CD14-positive monocyte (primary cell): ENCODE data around the gene ZCCHC4. TPM values are rescaled to one million over a fixed set of nuclear protein-coding genes. Genes with fewer than 3 reads are reported as not detected.
A peak's percentile ranks its signal among the peaks of the same experiment; 100 is the strongest.

Source experiments
- DNase-seq, 3 donors: peaks; one replicate each; pipeline ENCODE4 v3.0.0-alpha.2; 2011 to 2022
- H2AFZ ChIP-seq: 2 replicates; pipeline ENCODE4 v1.6.0; 2012; ENCODE audit warnings: mild to moderate bottlenecking, low read depth, low read length, inconsistent platforms; ENCODE audit not compliant: insufficient read depth, poor library complexity, severe bottlenecking
- H3K27ac ChIP-seq, 2 donors: 1 replicate in 1 of 2; 2 replicates in 1 of 2; pipeline ENCODE4 v1.5.1; 2012 to 2013; ENCODE audit warnings: low read length in 2 of 2, control low read depth in 1 of 2, inconsistent platforms in 1 of 2, low read depth in 1 of 2, mild to moderate bottlenecking in 1 of 2
- H3K27me3 ChIP-seq, 2 donors: one replicate each; pipeline versions ENCODE4 v1.6.0 to v1.6.1; 2011 to 2013; ENCODE audit warnings: low read length in 2 of 2; ENCODE audit not compliant: control insufficient read depth in 2 of 2, insufficient read depth in 2 of 2
- H3K36me3 ChIP-seq, 2 donors: replicated peaks in 1 of 2; 1 replicate in 1 of 2; 2 replicates in 1 of 2; pipeline versions ENCODE4 v1.5.1 to v1.6.1; 2012 to 2013; ENCODE audit warnings: low read length in 2 of 2, control low read depth in 1 of 2, inconsistent platforms in 1 of 2, mild to moderate bottlenecking in 1 of 2; ENCODE audit not compliant: insufficient read depth in 2 of 2, control insufficient read depth in 1 of 2
- H3K4me1 ChIP-seq, 2 donors: 1 replicate in 1 of 2; 2 replicates in 1 of 2; pipeline versions ENCODE4 v1.5.1 to v1.6.1; 2012 to 2013; ENCODE audit warnings: low read length in 2 of 2, control low read depth in 1 of 2, inconsistent platforms in 1 of 2, mild to moderate bottlenecking in 1 of 2, moderate library complexity in 1 of 2; ENCODE audit not compliant: insufficient read depth in 2 of 2, control insufficient read depth in 1 of 2
- H3K4me2 ChIP-seq: replicated peaks from 2 replicates; pipeline ENCODE3; 2012; ENCODE audit warnings: low read length, moderate library complexity, mild to moderate bottlenecking; ENCODE audit not compliant: poor library complexity, severe bottlenecking; ENCODE audit errors: extremely low read depth
- H3K4me3 ChIP-seq, 3 experiments: fragments of 200-600 bp in 1 of 3; sonication (generic) in 1 of 3; replicated peaks in 1 of 3; 1 replicate in 2 of 3; 2 replicates in 1 of 3; pipeline ENCODE4 v1.5.1; 2011 to 2013; ENCODE audit warnings: low read length in 3 of 3, mild to moderate bottlenecking in 3 of 3, control low read depth in 2 of 3, low read depth in 2 of 3, inconsistent platforms in 1 of 3, moderate library complexity in 1 of 3
- H3K79me2 ChIP-seq: 2 replicates; pipeline ENCODE4 v1.6.0; 2012; ENCODE audit warnings: mild to moderate bottlenecking, control low read depth, inconsistent platforms, low read length, moderate library complexity; ENCODE audit not compliant: insufficient read depth
- H3K9ac ChIP-seq: 2 replicates; pipeline ENCODE4 v1.6.0; 2017; ENCODE audit warnings: low read length, mild to moderate bottlenecking; ENCODE audit not compliant: insufficient read depth, poor library complexity, severe bottlenecking
- H3K9me3 ChIP-seq, 2 donors: replicated peaks in 1 of 2; 1 replicate in 1 of 2; 2 replicates in 1 of 2; pipeline versions ENCODE4 v1.5.1 to v1.6.1; 2012 to 2013; ENCODE audit warnings: low read length in 2 of 2, control low read depth in 1 of 2; ENCODE audit not compliant: control insufficient read depth in 1 of 2, insufficient read depth in 1 of 2
- H4K20me1 ChIP-seq: 2 replicates; pipeline ENCODE4 v1.6.0; 2012; ENCODE audit warnings: mild to moderate bottlenecking, low read length, control low read depth, moderate library complexity; ENCODE audit not compliant: insufficient read depth
- H3K27ac Mint-ChIP-seq, 7 donors: one replicate each; pipeline ENCODE4 v1.8.0; 2020; ENCODE audit warnings: mild to moderate bottlenecking in 7 of 7, mixed read lengths in 7 of 7, moderate library complexity in 6 of 7, inconsistent platforms in 2 of 7
- H3K27me3 Mint-ChIP-seq, 3 donors: one replicate each; pipeline ENCODE4 v1.8.0; 2021 to 2022; ENCODE audit warnings: low read depth in 3 of 3, mild to moderate bottlenecking in 3 of 3, mixed read lengths in 3 of 3, moderate library complexity in 3 of 3, inconsistent platforms in 1 of 3
- H3K36me3 Mint-ChIP-seq, 2 donors: one replicate each; pipeline ENCODE4 v1.8.0; 2020; ENCODE audit warnings: mixed read lengths in 2 of 2, inconsistent platforms in 1 of 2, mild to moderate bottlenecking in 1 of 2
- H3K4me1 Mint-ChIP-seq: one replicate; pipeline ENCODE4 v1.8.0; 2020; ENCODE audit warnings: mild to moderate bottlenecking, mixed read lengths
- H3K4me3 Mint-ChIP-seq, 2 donors: one replicate each; pipeline ENCODE4 v1.8.0; 2020; ENCODE audit warnings: mild to moderate bottlenecking in 2 of 2, mixed read lengths in 2 of 2, moderate library complexity in 1 of 2
- H3K9me3 Mint-ChIP-seq, 7 donors: one replicate each; pipeline ENCODE4 v1.8.0; 2020 to 2022; ENCODE audit warnings: mixed read lengths in 7 of 7, mild to moderate bottlenecking in 6 of 7, moderate library complexity in 6 of 7, inconsistent platforms in 2 of 7
- CTCF ChIP-seq: fragments of 200-600 bp; IDR thresholded peaks from one replicate; pipeline ENCODE4 v1.8.0; 2022; ENCODE audit warnings: antibody characterized with exemption, mild to moderate bottlenecking
- WGBS: methylation state at CpG from one replicate; pipeline ENCODE4 v1.1.5; 2013; ENCODE audit warnings: missing lambda C conversion rate; ENCODE audit not compliant: insufficient coverage; 5-methylcytosine and 5-hydroxymethylcytosine counted together
- intact Hi-C, 2 donors: fragments of 100-400 bp; cut with micrococcal nuclease; formaldehyde crosslinking; loops; one replicate each; pipeline versions ENCODE4 v1.15.0 to v1.15.1; 2023
- polyA plus RNA-seq, 3 donors: library from polyadenylated mRNA; depleted of rRNA in 1 of 3; unstranded in 2 of 3; stranded (reverse) in 1 of 3; fragments of 300-500 nt in 2 of 3; fragments of >200 nt in 1 of 3; fragmentation: Illumina TruSeq in 2 of 3; gene quantifications; 1 replicate in 2 of 3; 2 replicates in 1 of 3; pipeline ENCODE4 v1.2.3, GENCODE V29; 2012 to 2021

ZCCHC4 gene
- polyA plus RNA-seq, 3 donors = 1.6 to 3.5 (median 3.4) TPM

- no peak for DNase-seq
- TF ChIP-seq CTCF = no peak
- Histone ChIP-seq H3K9ac (no peak overlapping the region), H3K4me1 (peaks cover 15 to 16% of the 10 kb centered on the region in 2 donors), H3K4me3 (peak overlapping the region in 1 of 3 experiments; percentile 97), H3K27ac (no peak overlapping the region), H3K4me2 (peak overlapping the region; percentile 97), H3K79me2 (peaks cover 26% of the 10 kb centered on the region), H3K27me3 (no peaks in the 10 kb centered on the region), H3K36me3 (peaks cover 19 to 37% of the 10 kb centered on the region in 2 donors), H3K9me3 (no peaks in the 10 kb centered on the region), H4K20me1 (peaks cover 5% of the 10 kb centered on the region), H2AFZ (peak overlapping the region; percentile 99)
- Mint-ChIP-seq H3K36me3 (peaks cover 19 to 26% of the 10 kb centered on the region in 2 donors), H3K27ac (no peak overlapping the region), H3K4me1 (peaks cover 6% of the 10 kb centered on the region), H3K4me3 (no peak overlapping the region), H3K27me3 (peaks cover 0 to 9% (median 2%) of the 10 kb centered on the region in 3 donors), H3K9me3 (peaks cover 0 to 6% (median 0%) of the 10 kb centered on the region in 7 donors)
- WGBS = 99% methylated on average over 6 of the region's 6 CpGs
- intact Hi-C loops = loop anchor here (5.0 to 10.0 kb wide), 3 partner anchors 64 to 214 kb away; partner anchors contain the start of genes ZCCHC4 (in 2 of the 2) and SEPSECS (in 1 of the 2)
Measured at GRCh38 chr4:25378437-25378743, 65.8 kb downstream of the ZCCHC4 start.

- no peak for DNase-seq
- Histone ChIP-seq H3K9me3 (no peaks in the 10 kb centered on the region), H3K27ac (no peak overlapping the region), H3K9ac (no peak overlapping the region), H3K4me1 (peaks cover 15 to 16% of the 10 kb centered on the region in 2 donors), H2AFZ (no peak overlapping the region), H3K36me3 (peaks cover 28 to 50% of the 10 kb centered on the region in 2 donors), H3K4me2 (no peak overlapping the region), H3K27me3 (no peaks in the 10 kb centered on the region), H3K79me2 (peaks cover 26% of the 10 kb centered on the region), H3K4me3 (no peak overlapping the region), H4K20me1 (peaks cover 5% of the 10 kb centered on the region)
- Mint-ChIP-seq H3K4me3 (no peak overlapping the region), H3K27ac (no peak overlapping the region), H3K27me3 (peaks cover 0 to 9% (median 2%) of the 10 kb centered on the region in 3 donors), H3K9me3 (peaks cover 0 to 6% (median 0%) of the 10 kb centered on the region in 7 donors), H3K36me3 (peaks cover 29 to 37% of the 10 kb centered on the region in 2 donors), H3K4me1 (peaks cover 6% of the 10 kb centered on the region)
- 100% methylated on average over 2 of the region's 2 CpGs for WGBS
- TF ChIP-seq CTCF = no peak
- intact Hi-C loops = loop anchor here (5.0 to 10.0 kb wide), 3 partner anchors 65 to 215 kb away; partner anchors contain the start of genes ZCCHC4 (in 2 of the 2) and SEPSECS (in 1 of the 2)
Measured at GRCh38 chr4:25379591-25379990, 67.0 kb downstream of the ZCCHC4 start.
